ENCODE data around the gene WNT16. TPM values are rescaled to one million over a fixed set of nuclear protein-coding genes. Genes with fewer than 3 reads are reported as not detected.
"Not testable (repeated sequence)": the region's sequence is repeated elsewhere in the genome, so short reads cannot be mapped to it uniquely, and the experiment has no call there.

WNT16 gene
- total RNA-seq, 2 donors from 2014 or later, result 0.11 TPM; not detected in 1

GRCh38 chr7:121285066-121285667, 43.6 kb upstream of the WNT16 start:
- H3K36me3 ChIP-seq, result no peaks in the 10 kb centered on the region
- H3K4me3 ChIP-seq, result no peak overlapping the region
- H3K9me3 ChIP-seq, result no peaks in the 10 kb centered on the region
- no peak for TF ChIP-seq CTCF (IDR thresholded peaks at IDR 0.05)
- intact Hi-C loops (cut with DNase I), result no loop called here
- H3K9ac ChIP-seq (ENCODE audit: low read depth in 2 of 2, low read length in 2 of 2), result no peak overlapping the region
- DNase-seq, result no peak
- H3K27me3 ChIP-seq, result no peaks in the 10 kb centered on the region
- no peak overlapping the region for H3K27ac ChIP-seq
- no peaks in the 10 kb centered on the region for H3K4me1 ChIP-seq

- Histone ChIP-seq H3K4me1 (no peaks in the 10 kb centered on the region), H3K27ac (no peak overlapping the region), H3K36me3 (no peaks in the 10 kb centered on the region), H3K27me3 (no peaks in the 10 kb centered on the region), H3K9ac (ENCODE audit: low read depth in 2 of 2, low read length in 2 of 2) (no peak overlapping the region), H3K9me3 (no peaks in the 10 kb centered on the region), H3K4me3 (no peak overlapping the region)
- no peak for DNase-seq
- intact Hi-C loops (cut with DNase I), result no loop called here
- no peak for TF ChIP-seq CTCF (IDR thresholded peaks at IDR 0.05)
Observed at GRCh38 chr7:121286186-121286585, 42.6 kb upstream of the WNT16 start.

DNA sequence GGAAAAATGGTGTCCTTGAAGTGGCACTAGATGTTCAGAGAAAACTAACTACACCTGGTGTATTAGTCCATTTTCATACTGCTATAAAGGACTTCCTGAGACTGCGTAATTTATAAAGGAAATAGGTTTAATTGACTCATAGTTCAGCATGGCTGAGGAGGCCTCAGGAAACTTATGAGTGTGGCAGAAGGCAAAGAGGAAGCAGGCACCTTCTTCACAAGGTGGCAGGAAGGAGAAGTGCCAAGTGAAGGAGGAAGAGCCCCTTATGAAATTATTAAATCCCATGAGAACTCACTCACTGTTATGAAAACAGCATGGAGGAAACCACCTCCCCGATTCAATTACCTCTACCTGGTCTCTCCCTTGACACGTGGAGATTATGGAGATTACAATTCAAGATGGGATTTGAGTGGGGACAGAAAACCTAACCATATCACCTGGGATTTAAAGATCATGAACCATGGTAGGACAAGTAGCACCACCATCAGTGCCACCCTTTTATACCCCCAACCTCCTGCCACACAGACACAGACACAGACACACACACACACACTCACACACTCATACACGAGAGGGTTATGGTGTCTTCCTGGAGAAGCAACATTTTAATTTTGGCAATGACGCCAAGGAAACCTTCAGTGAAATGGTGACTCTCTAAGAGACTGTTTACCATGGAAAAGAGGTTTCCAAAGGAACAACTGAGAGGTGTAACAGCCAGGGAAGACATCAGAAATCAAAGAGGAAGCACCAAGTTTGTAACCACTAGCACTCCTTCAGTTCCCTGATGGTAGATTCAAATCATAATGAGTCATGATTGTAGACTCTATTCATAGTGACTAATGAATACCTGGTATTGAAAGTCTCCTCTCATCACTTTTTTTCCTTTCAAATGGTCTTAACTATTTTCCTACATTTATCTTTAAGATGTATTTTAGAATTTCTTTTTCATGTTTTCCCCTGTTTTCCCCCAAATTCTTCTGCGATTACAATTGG, 41.8 kb upstream of the WNT16 start:
- Histone ChIP-seq H3K9me3 (no peaks in the 10 kb centered on the region), H3K4me3 (no peak overlapping the region), H3K4me1 (no peaks in the 10 kb centered on the region), H3K9ac (ENCODE audit: low read depth in 2 of 2, low read length in 2 of 2) (no peak overlapping the region), H3K27me3 (no peaks in the 10 kb centered on the region), H3K27ac (no peak overlapping the region), H3K36me3 (no peaks in the 10 kb centered on the region)
- no peak for TF ChIP-seq CTCF (IDR thresholded peaks at IDR 0.05)
- intact Hi-C loops (cut with DNase I), result no loop called here
- DNase-seq, result no peak

DNA sequence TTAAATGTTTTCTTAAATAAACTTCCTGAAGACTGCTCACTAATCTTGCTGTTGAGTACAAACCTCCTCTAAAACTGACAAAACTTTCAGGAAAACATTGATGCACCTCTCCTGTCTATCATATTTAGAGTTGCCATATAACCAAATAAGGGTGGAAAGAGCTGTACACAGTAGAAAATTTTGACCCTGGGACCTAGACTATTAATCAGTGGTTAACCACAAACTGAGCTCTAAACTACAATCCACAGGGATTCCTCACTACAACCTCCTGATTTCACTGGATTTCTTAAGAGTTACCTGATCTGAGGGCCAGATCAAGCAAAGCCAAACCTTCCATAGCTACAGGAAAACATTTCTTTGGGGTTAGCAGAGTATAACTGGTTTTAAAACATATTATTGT, 39.9 kb upstream of the WNT16 start:
- no peaks in the 10 kb centered on the region for H3K4me1 ChIP-seq
- H3K9ac ChIP-seq (ENCODE audit: low read depth in 2 of 2, low read length in 2 of 2), result no peak overlapping the region
- no peak for TF ChIP-seq CTCF (IDR thresholded peaks at IDR 0.05)

GRCh38 chr7:121289930-121290329, 38.9 kb upstream of the WNT16 start:
- H3K9ac ChIP-seq (ENCODE audit: low read depth in 2 of 2, low read length in 2 of 2); H3K9me3 ChIP-seq; H3K4me3 ChIP-seq; intact Hi-C loops (cut with DNase I); H3K36me3 ChIP-seq; DNase-seq; H3K4me1 ChIP-seq; H3K27me3 ChIP-seq; H3K27ac ChIP-seq: not testable (repeated sequence)

More for the DNA sequence above, 39.9 kb upstream of the WNT16 start:
- no peaks in the 10 kb centered on the region for H3K9me3 ChIP-seq
- H3K4me3 ChIP-seq, result no peak overlapping the region
- no peak overlapping the region for H3K27ac ChIP-seq
- intact Hi-C loops (cut with DNase I), result no loop called here
- no peaks in the 10 kb centered on the region for H3K36me3 ChIP-seq
- no peaks in the 10 kb centered on the region for H3K27me3 ChIP-seq
- DNase-seq, result no peak
